A549 treated with DMSO at 1 μM for 4 hours (cell line): ENCODE data around the gene TMEM229B. TPM values are rescaled to one million over a fixed set of nuclear protein-coding genes. Genes with fewer than 3 reads are reported as not detected.

ENCODE experiments used
- total RNA-seq: library from RNA; stranded (reverse); fragments of 200-300 nt; extraction: Qiagen RNA extraction; gene quantifications from 5 replicates; pipeline ENCODE4 v1.2.3, GENCODE V29; 2022; ENCODE audit warnings: low read depth

The TMEM229B gene
- total RNA-seq: 0.14 to 0.24 TPM (median 0.20 TPM) in 5 replicates

DNA sequence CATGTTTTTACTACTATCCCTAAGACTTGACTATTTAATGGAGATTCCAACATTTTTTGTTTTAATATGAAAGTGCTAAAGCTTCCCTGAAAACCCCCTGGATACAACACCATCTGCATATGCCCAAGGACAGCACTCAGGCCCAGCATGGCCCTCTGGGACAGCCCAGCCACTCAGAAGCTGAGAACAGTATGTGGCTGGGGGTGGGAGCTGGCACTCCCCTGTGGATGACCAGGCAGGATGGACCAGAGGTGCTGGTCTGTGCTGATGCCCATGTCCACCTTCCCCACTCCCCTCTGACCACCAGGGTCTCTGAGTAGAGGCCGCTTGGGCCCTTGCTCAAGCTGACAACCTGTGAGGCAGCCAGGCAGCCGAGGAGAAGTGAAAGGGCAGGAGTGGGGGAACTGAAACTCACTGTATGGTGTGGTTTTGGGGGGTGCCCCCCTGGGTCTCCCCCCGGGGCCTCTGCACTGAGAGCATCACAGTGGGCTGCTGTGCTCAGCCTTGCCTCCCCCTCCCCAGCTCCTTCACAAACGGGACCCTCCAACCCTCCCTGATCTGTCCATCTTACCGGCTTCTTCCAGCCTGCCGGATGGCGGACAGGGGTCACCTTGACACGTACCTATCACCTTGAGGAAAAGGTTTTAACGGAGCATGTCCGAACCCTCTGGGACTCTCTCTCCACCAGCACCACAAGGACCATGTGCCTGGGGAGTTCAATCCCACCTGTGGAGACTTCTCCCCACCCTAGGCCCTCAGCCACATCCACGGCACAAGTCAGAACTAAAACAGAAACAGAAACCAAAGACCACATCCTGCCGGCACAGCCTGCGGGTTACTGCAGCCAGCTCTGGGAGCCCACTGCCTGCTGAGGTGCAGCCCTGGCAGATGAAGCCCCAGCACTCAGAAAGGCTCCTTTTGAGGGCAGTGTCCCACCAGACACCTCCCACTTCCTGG, at the start of gene TMEM229B:
Gene TMEM229B, minus strand, starts transcription at position 785 of the 957 bp plus-strand sequence. CDS start 14,798 bp downstream, outside the sequence.

DNA sequence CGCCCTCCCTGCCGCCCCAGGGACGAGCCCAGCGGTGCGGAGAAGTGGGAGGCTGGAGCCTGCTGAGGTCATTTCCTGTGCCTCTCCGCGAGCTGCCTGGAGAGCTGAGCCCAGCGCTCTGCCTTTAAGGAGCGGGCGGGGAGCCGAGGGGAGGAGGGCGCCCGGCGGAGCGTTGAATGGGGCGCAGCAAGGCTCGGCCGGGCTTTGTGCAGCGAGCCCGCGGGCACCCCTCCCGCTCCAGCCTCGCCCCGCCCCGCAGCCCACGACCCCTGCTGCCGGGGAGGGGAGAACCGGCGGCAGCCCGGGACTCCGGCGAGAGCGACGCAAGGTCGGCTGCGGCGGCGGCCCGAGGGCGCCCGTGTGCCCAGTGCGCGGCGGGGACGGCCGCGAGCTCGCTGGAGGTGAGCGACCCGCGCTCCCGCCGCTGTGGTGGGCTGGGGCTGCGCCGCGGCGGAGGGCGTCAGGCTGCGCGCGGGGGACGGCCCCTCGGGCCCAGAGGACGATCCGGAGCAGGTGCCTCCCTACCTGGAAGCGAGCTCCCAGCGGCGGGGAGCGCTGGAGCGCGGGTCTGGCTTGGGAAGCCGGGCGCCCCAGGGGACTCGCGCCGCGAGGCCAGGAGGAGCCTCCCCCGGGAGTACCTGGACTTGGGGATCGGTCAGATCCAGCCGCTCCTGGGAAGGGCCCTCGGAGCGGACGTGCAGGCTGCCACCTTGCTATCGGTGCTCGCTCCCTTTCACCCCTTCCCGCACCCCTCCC, 44.7 kb upstream of the TMEM229B start, which contains the start of gene PLEKHH1:
Gene PLEKHH1, plus strand, starts transcription at position 293 of the 756 bp plus-strand sequence. CDS start 8,578 bp downstream, outside the sequence.

Other genes starting within 250 kb of the TMEM229B start
- gene PALS1, start 247.3 kb downstream of the TMEM229B start, total RNA-seq: 16.5 to 20.6 TPM (median 19.6 TPM) in 5 replicates
- 72.1 to 104 TPM (median 79.5 TPM) in 5 replicates for gene ATP6V1D, start 128.9 kb downstream of the TMEM229B start, total RNA-seq
- gene EIF2S1, start 128.4 kb downstream of the TMEM229B start, total RNA-seq: 250 to 307 TPM (median 268 TPM) in 5 replicates
- gene PLEK2, start 76.6 kb downstream of the TMEM229B start, total RNA-seq: 24.3 to 36.3 TPM (median 27.0 TPM) in 5 replicates
- gene PLEKHH1, start 44.6 kb upstream of the TMEM229B start, total RNA-seq: 3.6 to 4.6 TPM (median 4.5 TPM) in 5 replicates
- 18.6 to 23.1 TPM (median 21.1 TPM) in 5 replicates for gene PIGH, start 111.5 kb upstream of the TMEM229B start, total RNA-seq
- gene ARG2, start 131.2 kb upstream of the TMEM229B start, total RNA-seq: 1.4 to 2.0 TPM (median 1.6 TPM) in 5 replicates
- gene VTI1B, start 185.9 kb upstream of the TMEM229B start, total RNA-seq: 83.1 to 95.8 TPM (median 90.0 TPM) in 5 replicates
- gene RDH11, start 207.0 kb upstream of the TMEM229B start, total RNA-seq: 64.7 to 71.4 TPM (median 67.8 TPM) in 5 replicates
- gene RDH12, start 213.2 kb upstream of the TMEM229B start, total RNA-seq: 0.08 to 0.14 TPM (median 0.09 TPM) in 3 of 5 replicates, not detected in the others